Memory B cell (primary cell): ENCODE data around the gene LPAR3.

Experiments
- ATAC-seq: fragments of 150-1000 bp; cut with Tn5 transposase; 2 replicates; pipeline ENCODE4 v1.10.0; 2021; ENCODE audit warnings: low read depth, mild to moderate bottlenecking, moderate library complexity
- DNase-seq, 2 donors: peaks; one replicate each; pipeline ENCODE4 v3.0.0; 2022; ENCODE audit warnings: low spot score in 2 of 2
- H3K27ac Mint-ChIP-seq: one replicate; pipeline ENCODE4 v1.8.0; 2022; ENCODE audit warnings: mild to moderate bottlenecking, moderate library complexity, mixed read lengths
- H3K27me3 Mint-ChIP-seq: one replicate; pipeline ENCODE4 v1.8.0; 2022; ENCODE audit warnings: mixed read lengths
- H3K36me3 Mint-ChIP-seq: one replicate; pipeline ENCODE4 v1.8.0; 2022; ENCODE audit warnings: mild to moderate bottlenecking, mixed read lengths
- H3K4me1 Mint-ChIP-seq: one replicate; pipeline ENCODE4 v1.8.0; 2022; ENCODE audit warnings: mixed read lengths
- H3K4me3 Mint-ChIP-seq: one replicate; pipeline ENCODE4 v1.8.0; 2022; ENCODE audit warnings: mild to moderate bottlenecking, moderate library complexity, mixed read lengths
- H3K9me3 Mint-ChIP-seq: one replicate; pipeline ENCODE4 v1.8.0; 2022; ENCODE audit warnings: mixed read lengths

Gene LPAR3

DNA sequence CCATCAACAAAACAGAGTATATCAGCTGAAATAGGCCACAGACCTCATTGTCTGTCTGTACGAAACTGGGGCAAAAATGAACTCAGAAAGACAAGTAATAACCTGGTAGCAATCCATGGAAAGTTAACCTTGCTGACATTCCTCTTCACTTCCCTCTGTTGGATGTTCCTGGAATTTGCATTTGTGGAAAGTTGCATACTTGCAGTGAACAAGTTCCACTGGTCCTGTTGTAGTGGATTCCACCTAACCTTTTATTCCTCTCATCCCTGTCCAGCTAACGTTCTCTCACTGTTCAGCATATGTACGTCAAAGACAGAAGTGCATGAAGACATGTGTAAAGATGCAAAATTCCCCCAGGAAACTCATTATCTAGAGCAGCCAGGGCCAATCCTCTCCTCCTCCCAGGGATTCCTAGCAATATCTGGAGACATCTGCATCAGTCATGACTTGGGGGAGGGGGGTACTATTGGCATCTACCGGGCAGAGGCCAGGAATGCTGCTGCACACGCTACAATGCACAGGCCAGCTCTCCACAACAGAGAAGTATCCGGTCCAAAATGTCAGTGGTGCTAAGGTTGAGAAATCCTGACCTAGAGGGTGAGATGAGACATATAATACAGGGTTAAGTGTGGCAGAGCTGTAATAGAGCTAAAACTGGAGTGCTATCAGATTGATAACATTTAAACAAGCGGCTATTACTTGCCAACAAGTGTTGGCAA is 8.2 kb downstream of the LPAR3 start:
- H3K27me3 Mint-ChIP-seq, result peaks cover 10% of the 10 kb centered on the region
- no peak for ATAC-seq
- H3K4me1 Mint-ChIP-seq, result no peaks in the 10 kb centered on the region
- no peak overlapping the region for H3K27ac Mint-ChIP-seq
- no peak for DNase-seq
- H3K4me3 Mint-ChIP-seq, result no peak overlapping the region
- peaks cover 3% of the 10 kb centered on the region for H3K9me3 Mint-ChIP-seq
- peaks cover 7% of the 10 kb centered on the region for H3K36me3 Mint-ChIP-seq

DNA sequence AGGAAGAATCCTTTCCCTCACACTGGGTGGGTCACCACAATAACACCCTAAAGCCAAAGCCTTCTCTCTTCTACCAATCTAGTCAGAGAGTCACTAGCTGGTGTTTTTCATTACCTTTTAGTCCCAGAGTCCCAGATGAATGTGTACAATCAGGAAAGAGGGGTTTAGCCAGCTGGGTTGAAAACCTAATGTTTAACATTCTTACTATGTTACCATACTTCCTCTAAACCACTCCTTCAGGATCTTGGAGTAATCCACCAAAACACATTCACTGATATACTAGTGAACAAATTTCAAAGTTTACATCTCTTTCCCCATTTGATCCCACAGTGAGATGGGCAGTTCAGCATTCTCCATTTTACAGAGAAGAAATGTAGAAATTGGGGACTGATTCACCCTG is 9.7 kb downstream of the LPAR3 start:
- Mint-ChIP-seq H3K4me1 (no peaks in the 10 kb centered on the region), H3K27me3 (peaks cover 11% of the 10 kb centered on the region), H3K36me3 (peaks cover 7% of the 10 kb centered on the region), H3K9me3 (peaks cover 3% of the 10 kb centered on the region), H3K4me3 (no peak overlapping the region), H3K27ac (no peak overlapping the region)
- ATAC-seq, result no peak
- DNase-seq, result no peak

- Mint-ChIP-seq H3K4me3 (no peak overlapping the region), H3K27ac (no peak overlapping the region), H3K4me1 (no peaks in the 10 kb centered on the region), H3K36me3 (peaks cover 7% of the 10 kb centered on the region), H3K27me3 (peaks cover 8% of the 10 kb centered on the region), H3K9me3 (peaks cover 3% of the 10 kb centered on the region)
- DNase-seq (no peak), ATAC-seq (no peak)
These were observed 15.4 kb downstream of the LPAR3 start for GRCh38 chr1:84877592-84877991.

DNA sequence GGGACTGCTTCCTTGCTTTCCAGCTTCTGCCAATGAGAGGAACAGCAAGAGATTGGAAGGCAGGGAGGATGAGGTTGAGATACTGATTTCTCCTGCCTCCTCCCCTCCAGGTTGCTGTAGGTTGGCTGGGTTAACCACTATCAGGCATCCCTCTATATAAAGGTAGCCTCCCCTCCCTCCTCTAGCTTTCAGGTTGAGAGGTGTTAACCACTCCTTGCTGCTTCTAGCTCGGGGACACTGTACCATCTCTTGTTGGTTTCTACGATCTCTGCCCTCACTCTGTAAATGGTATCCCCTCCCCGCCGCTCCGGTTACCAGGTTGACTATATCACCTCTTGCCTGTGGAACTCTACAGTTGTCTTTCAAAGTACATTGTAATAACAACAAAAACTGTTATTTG is 16.7 kb downstream of the LPAR3 start:
- Mint-ChIP-seq H3K27ac (no peak overlapping the region), H3K27me3 (peaks cover 4% of the 10 kb centered on the region), H3K9me3 (peaks cover under 1% of the 10 kb centered on the region), H3K4me1 (no peaks in the 10 kb centered on the region), H3K4me3 (no peak overlapping the region), H3K36me3 (peaks cover 2% of the 10 kb centered on the region)
- ATAC-seq, result no peak
- DNase-seq, result no peak

DNA sequence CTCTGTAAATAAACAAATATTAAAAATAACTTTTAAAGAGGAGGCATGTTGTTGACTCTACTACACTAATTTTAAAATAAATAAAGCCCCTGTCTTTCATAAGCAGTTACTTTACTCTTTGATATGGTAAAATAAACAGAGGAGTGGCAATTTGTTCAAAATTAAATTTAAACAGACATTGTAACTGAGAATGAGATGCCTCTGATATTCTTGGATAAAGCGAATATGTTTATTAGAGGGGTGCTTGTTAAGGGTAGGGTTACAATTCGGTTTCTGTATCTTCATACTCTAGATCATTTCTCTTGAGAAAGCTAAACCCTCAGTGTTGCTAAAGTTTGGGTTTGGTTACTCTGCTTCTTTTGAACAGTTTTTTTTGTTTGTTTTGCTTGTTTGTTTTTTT is 19.6 kb downstream of the LPAR3 start:
- no peak for ATAC-seq
- Mint-ChIP-seq H3K9me3 (no peaks in the 10 kb centered on the region), H3K4me1 (no peaks in the 10 kb centered on the region), H3K27me3 (peaks cover 1% of the 10 kb centered on the region), H3K4me3 (no peak overlapping the region), H3K36me3 (no peaks in the 10 kb centered on the region), H3K27ac (no peak overlapping the region)
- DNase-seq, result no peak

DNA sequence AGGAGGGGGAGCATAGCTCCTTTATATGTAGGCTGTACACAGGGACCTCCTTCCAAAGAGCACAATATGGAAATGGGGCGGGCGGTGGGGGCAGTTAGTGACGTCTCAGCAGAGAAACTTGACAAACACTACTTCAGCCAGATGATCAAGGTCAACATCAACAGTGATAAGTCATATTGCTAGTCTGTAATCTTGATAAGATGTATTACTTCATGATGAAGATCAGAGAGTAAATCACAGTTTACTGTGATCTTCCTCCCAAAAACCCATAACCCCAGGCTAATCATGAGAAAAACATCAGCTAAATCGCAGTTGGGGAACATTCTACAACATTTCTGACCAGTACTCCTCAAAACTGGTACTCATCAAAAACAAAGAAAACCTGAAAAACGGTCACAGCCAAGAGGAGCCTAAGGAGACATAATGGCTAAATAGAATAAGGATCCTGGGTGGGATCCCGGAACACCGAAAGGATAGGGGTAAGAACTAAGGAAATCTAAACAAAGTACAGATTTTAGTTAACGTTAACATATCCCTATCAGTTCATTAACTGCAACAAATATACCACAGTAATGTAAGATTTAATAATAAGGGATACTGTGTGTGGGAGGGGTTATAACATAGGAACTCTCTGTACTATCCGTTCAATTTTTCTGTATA is 20.2 kb downstream of the LPAR3 start:
- Mint-ChIP-seq H3K4me3 (no peak overlapping the region), H3K27ac (no peak overlapping the region), H3K27me3 (peaks cover 1% of the 10 kb centered on the region), H3K36me3 (no peaks in the 10 kb centered on the region), H3K9me3 (no peaks in the 10 kb centered on the region), H3K4me1 (no peaks in the 10 kb centered on the region)
- DNase-seq, result no peak
- ATAC-seq, result no peak

GRCh38 chr1:84871181-84871580 is 21.8 kb downstream of the LPAR3 start:
- Mint-ChIP-seq H3K36me3 (no peaks in the 10 kb centered on the region), H3K27me3 (peaks cover 1% of the 10 kb centered on the region), H3K4me1 (no peaks in the 10 kb centered on the region), H3K4me3 (no peak overlapping the region), H3K27ac (no peak overlapping the region), H3K9me3 (no peaks in the 10 kb centered on the region)
- ATAC-seq (no peak), DNase-seq (no peak)

DNA sequence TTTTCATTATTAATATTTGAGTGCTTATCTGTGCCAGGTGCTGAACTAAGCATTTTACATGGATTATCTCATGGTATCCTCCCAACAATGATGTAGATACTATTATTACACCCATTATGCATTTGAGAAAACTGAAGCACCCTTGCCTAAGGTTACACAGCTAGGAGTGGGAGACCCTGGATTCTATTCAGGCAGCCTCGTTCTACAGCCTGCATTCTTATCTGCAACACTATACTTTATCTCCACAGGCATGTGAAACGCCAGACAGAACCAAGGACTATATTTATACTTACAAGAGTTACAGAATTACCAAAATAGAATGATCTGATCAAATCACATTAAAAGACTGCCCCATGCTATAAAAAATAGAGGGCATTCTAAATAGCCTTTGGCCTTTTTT is 22.4 kb downstream of the LPAR3 start:
- no peaks in the 10 kb centered on the region for H3K9me3 Mint-ChIP-seq
- no peak for ATAC-seq
- no peak overlapping the region for H3K27ac Mint-ChIP-seq
- no peak overlapping the region for H3K4me3 Mint-ChIP-seq
- no peaks in the 10 kb centered on the region for H3K4me1 Mint-ChIP-seq
- H3K36me3 Mint-ChIP-seq, result no peaks in the 10 kb centered on the region
- H3K27me3 Mint-ChIP-seq, result no peaks in the 10 kb centered on the region
- DNase-seq, result no peak

- H3K4me1 Mint-ChIP-seq, result no peaks in the 10 kb centered on the region
- no peaks in the 10 kb centered on the region for H3K27me3 Mint-ChIP-seq
- H3K36me3 Mint-ChIP-seq, result peaks cover 4% of the 10 kb centered on the region
- no peaks in the 10 kb centered on the region for H3K9me3 Mint-ChIP-seq
- DNase-seq (no peak), ATAC-seq (no peak)
- H3K4me3 Mint-ChIP-seq, result no peak overlapping the region
- no peak overlapping the region for H3K27ac Mint-ChIP-seq
These were observed 23.3 kb downstream of the LPAR3 start for GRCh38 chr1:84869720-84870119.

DNA sequence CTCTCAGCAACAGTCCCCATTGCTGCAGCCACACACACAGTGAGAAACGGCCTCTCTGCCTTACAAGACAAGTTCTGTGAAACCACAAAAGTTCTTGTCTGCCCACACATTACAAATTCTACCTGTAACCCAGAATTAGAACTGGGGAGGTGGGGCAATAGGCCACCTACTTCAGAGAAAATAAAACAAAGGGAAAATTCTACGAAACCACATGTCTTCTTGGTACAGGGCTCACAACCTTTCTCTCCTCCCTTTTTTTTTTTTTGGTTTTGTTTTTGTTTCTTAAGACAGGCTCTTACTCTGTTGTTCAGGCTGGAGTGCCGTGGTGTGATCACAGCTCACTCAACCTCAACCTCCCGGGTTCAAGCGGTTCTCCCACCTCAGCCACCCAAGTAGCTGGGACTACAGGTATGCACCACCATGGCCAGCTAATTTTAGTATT is 30.2 kb downstream of the LPAR3 start:
- ATAC-seq (no peak), DNase-seq (no peak)
- Mint-ChIP-seq H3K9me3 (no peaks in the 10 kb centered on the region), H3K4me3 (no peak overlapping the region), H3K36me3 (peaks cover 6% of the 10 kb centered on the region), H3K4me1 (peaks cover 13% of the 10 kb centered on the region), H3K27ac (no peak overlapping the region), H3K27me3 (no peaks in the 10 kb centered on the region)

DNA sequence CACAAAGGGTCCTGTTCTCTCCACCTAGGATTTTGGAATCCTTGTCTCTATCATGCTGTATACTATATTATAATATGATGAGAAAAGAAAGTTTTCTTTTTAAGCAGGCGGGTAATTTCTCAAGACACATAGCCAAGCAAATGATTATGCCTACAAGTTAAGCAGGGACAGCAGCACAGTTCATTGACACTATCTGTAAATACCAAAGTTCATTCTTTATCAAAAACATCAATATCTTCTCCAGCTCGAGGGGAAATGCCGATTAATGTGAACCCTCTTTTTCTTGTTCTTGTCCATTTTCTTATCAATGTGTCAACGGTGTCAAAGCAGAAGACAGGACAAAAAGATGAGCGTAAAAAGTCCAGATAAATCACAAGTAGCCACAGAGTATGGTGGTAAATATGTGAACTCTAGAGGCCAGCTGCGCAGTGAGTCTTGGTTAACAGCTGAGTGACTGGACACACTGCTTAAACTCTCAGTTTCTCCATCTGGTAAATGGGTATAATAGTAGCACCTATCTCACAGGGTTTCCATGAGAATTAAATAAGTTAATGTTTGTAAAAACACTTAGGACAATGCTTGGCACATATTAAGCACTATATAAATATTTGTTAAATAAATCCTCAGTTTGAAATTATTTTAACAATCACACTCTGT is 30.9 kb downstream of the LPAR3 start:
- Mint-ChIP-seq H3K36me3 (peaks cover 6% of the 10 kb centered on the region), H3K9me3 (no peaks in the 10 kb centered on the region), H3K4me1 (peaks cover 13% of the 10 kb centered on the region), H3K27ac (no peak overlapping the region), H3K27me3 (no peaks in the 10 kb centered on the region), H3K4me3 (no peak overlapping the region)
- ATAC-seq (no peak), DNase-seq (no peak)

DNA sequence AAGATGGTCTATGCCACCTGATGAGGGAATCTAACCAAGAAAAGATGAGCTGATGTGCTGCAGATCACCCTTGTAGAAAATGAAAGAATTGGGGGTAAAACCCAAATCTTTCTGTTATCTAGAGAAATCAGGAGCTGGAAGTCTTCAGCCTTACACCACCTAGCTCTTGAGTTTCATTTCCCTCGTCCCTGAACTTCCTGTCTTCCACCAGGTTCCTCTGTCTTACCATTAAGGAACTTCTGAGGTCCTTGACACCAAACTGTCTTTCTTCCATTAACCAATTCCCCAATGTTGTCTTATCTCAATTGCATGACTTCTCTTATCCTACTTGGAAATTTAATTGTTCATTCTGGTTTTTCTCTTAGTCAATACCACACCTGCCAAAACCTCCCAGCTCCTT is 31.5 kb downstream of the LPAR3 start:
- ATAC-seq (no peak), DNase-seq (no peak)
- Mint-ChIP-seq H3K36me3 (peaks cover 6% of the 10 kb centered on the region), H3K9me3 (no peaks in the 10 kb centered on the region), H3K27ac (no peak overlapping the region), H3K4me3 (no peak overlapping the region), H3K27me3 (no peaks in the 10 kb centered on the region), H3K4me1 (peaks cover 13% of the 10 kb centered on the region)

DNA sequence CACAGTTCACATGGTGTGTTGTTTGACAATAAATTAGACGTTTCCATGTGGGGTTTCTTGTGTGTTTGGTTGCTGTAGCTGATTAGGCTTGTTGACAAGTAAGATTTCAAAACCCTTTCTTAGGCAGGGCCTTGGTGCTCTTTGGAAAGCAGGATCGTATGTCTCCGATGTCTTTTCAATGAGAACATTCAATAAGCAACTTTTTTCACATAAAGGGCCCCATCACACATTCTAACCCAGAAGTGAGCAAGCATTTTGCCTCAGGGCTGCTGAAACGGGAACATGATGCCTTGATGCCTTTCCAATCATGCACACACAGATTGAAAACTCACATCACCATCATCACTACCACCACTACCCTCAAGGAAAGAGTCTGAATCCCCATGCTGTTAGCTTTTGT is 33.1 kb downstream of the LPAR3 start:
- no peaks in the 10 kb centered on the region for H3K9me3 Mint-ChIP-seq
- ATAC-seq, result no peak
- H3K36me3 Mint-ChIP-seq, result peaks cover 4% of the 10 kb centered on the region
- no peak for DNase-seq
- peaks cover 13% of the 10 kb centered on the region for H3K4me1 Mint-ChIP-seq
- H3K4me3 Mint-ChIP-seq, result no peak overlapping the region
- H3K27ac Mint-ChIP-seq, result no peak overlapping the region
- no peaks in the 10 kb centered on the region for H3K27me3 Mint-ChIP-seq

GRCh38 chr1:84857906-84858305 is 35.1 kb downstream of the LPAR3 start:
- Mint-ChIP-seq H3K4me1 (peaks cover 18% of the 10 kb centered on the region), H3K9me3 (no peaks in the 10 kb centered on the region), H3K4me3 (no peak overlapping the region), H3K27ac (no peak overlapping the region), H3K27me3 (no peaks in the 10 kb centered on the region), H3K36me3 (no peaks in the 10 kb centered on the region)
- no peak for ATAC-seq
- no peak for DNase-seq
